ENCODE measurements around the gene ABTB2. TPM values are rescaled to one million over a fixed set of nuclear protein-coding genes. Genes with fewer than 3 reads are reported as not detected.
"Not testable (repeated sequence)": the region's sequence is repeated elsewhere in the genome, so short reads cannot be mapped to it uniquely, and the experiment has no call there.

Gene ABTB2
- polyA plus RNA-seq, 1 experiment = 6.3 TPM

GRCh38 chr11:34182921-34183685 lies 174.7 kb downstream of the ABTB2 start:
- H3K27me3 ChIP-seq (ENCODE audit: control insufficient read depth, insufficient read depth, low read length) = no peaks in the 10 kb centered on the region
- TF ChIP-seq CTCF (IDR thresholded peaks at IDR 0.05; ENCODE audit: insufficient read depth, low read depth, low read length) = no peak
- CTCF ChIA-PET = interaction anchor here (0.6 to 2.9 kb wide), 5 partner anchors 9 to 175 kb away, joined by 3 to 10 read pairs (median 5); partner anchors contain the start of gene ABTB2
- POLR2A ChIA-PET = no interaction called here
- no peaks in the 10 kb centered on the region for H3K36me3 ChIP-seq (ENCODE audit: control insufficient read depth, insufficient read depth, low read length)
- no peak overlapping the region for H3K4me3 ChIP-seq (ENCODE audit: low read depth, low read length)
- no peak for DNase-seq (ENCODE audit: low read depth)

DNA sequence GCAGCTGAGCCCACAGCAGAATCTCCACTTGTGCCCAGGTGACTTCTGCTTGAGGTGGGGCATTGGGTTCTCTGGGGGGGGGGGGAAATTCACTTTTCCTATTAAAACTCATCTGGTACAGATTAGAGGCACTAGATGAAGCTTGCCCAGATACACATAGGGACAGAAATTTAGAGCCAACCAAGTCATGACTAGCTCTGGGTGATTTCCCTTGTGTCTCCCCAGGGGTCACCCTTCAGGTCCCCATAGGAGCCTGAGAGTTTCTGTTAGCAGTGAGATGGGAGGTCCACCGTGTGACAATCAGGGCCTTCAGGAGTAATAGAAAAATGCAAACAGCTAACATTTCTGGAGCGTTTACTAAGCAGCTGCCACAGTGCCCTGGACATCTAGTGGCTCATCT lies 175.4 kb downstream of the ABTB2 start:
- no peak overlapping the region for H3K4me3 ChIP-seq (ENCODE audit: low read depth, low read length)
- no peaks in the 10 kb centered on the region for H3K36me3 ChIP-seq (ENCODE audit: control insufficient read depth, insufficient read depth, low read length)
- no peak for TF ChIP-seq CTCF (IDR thresholded peaks at IDR 0.05; ENCODE audit: insufficient read depth, low read depth, low read length)
- DNase-seq (ENCODE audit: low read depth) = no peak
- CTCF ChIA-PET = interaction anchor here (1.1 to 2.9 kb wide), 3 partner anchors 8 to 176 kb away, joined by 3 to 10 read pairs (median 9); no protein-coding TSS in a partner anchor
- POLR2A ChIA-PET = interaction anchor here (0.6 kb wide), 1 partner anchor 10 kb away, joined by 13 read pairs; no protein-coding TSS in a partner anchor
- no peaks in the 10 kb centered on the region for H3K27me3 ChIP-seq (ENCODE audit: control insufficient read depth, insufficient read depth, low read length)

DNA sequence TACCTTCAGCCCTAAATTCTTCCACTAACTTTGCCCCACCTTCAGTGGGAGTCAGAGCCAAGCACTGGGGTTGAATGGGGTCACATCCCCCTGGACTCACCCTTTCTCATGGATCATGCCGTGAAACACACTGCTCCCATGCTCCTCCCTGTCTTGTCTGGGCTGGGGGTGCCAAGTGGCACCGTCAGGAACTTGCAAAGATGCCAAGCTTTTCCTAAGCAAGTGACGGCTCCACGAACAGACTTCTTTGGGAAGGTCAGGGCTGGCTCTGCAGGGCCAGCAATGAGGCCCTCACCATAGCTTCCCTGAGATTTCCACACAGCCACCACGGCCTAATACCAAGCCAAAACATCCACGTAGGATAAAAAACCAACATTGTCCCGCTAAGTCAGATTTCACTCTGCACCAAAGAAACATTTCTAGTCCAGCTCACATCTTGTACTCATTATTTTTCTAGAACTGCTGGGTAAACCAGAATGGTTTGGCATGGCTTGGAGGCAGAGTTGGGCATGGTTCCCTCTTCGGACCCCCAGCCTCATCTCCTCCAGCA lies 175.9 kb downstream of the ABTB2 start:
- ChIA-PET POLR2A (interaction anchor here (0.6 kb wide), 1 partner anchor 10 kb away, joined by 13 read pairs; no protein-coding TSS in a partner anchor), CTCF (interaction anchor here (1.1 to 3.7 kb wide), 4 partner anchors 7 to 176 kb away, joined by 3 to 16 read pairs (median 10); partner anchors contain the start of gene ABTB2)
- H3K27me3 ChIP-seq (ENCODE audit: control insufficient read depth, insufficient read depth, low read length) = no peaks in the 10 kb centered on the region
- H3K36me3 ChIP-seq (ENCODE audit: control insufficient read depth, insufficient read depth, low read length) = no peaks in the 10 kb centered on the region
- no peak for DNase-seq (ENCODE audit: low read depth)
- no peak overlapping the region for H3K4me3 ChIP-seq (ENCODE audit: low read depth, low read length)
- no peak for TF ChIP-seq CTCF (IDR thresholded peaks at IDR 0.05; ENCODE audit: insufficient read depth, low read depth, low read length)

DNA sequence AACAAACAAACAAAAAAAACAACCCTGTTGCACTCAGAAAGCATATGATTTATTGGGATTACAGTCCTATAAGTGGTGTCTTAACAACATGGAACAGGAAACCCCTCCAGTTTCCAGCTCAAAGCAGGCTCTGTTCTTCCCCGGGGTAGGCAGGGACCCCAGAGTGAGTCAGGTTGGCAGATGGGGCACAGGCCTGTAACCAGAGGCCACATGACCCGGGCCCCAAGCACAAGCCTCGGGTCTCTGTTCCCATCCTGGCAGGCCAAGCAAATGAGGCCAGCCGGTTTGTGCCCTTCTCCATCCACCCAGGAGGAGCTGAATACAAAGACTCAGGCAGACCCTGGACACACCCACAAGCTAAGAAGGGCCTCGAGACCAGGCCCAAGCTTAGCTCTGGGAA lies 176.6 kb downstream of the ABTB2 start:
- CTCF ChIA-PET = interaction anchor here (1.0 to 3.7 kb wide), 3 partner anchors 173 to 194 kb away, joined by 3 to 16 read pairs (median 9); partner anchors contain the start of gene ABTB2
- POLR2A ChIA-PET = no interaction called here

GRCh38 chr11:34180814-34181165 lies 177.0 kb downstream of the ABTB2 start:
- H3K4me3 ChIP-seq (ENCODE audit: low read depth, low read length); DNase-seq (ENCODE audit: low read depth); H3K36me3 ChIP-seq (ENCODE audit: control insufficient read depth, insufficient read depth, low read length); POLR2A ChIA-PET; H3K27me3 ChIP-seq (ENCODE audit: control insufficient read depth, insufficient read depth, low read length): not testable (repeated sequence)
- CTCF ChIA-PET = interaction anchor here (1.0 to 3.7 kb wide), 3 partner anchors 174 to 194 kb away, joined by 3 to 16 read pairs (median 9); partner anchors contain the start of gene ABTB2

More for the DNA sequence above, 176.6 kb downstream of the ABTB2 start:
- H3K27me3 ChIP-seq (ENCODE audit: control insufficient read depth, insufficient read depth, low read length) = no peaks in the 10 kb centered on the region
- no peak for TF ChIP-seq CTCF (IDR thresholded peaks at IDR 0.05; ENCODE audit: insufficient read depth, low read depth, low read length)
- DNase-seq (ENCODE audit: low read depth) = no peak
- no peak overlapping the region for H3K4me3 ChIP-seq (ENCODE audit: low read depth, low read length)
- H3K36me3 ChIP-seq (ENCODE audit: control insufficient read depth, insufficient read depth, low read length) = no peaks in the 10 kb centered on the region

Data from BJ (cell line).